IMR-90 (cell line): ENCODE data around the gene KRTAP4-5. TPM values are rescaled to one million over a fixed set of nuclear protein-coding genes. Genes with fewer than 3 reads are reported as not detected.
"Not testable (repeated sequence)": the region's sequence is repeated elsewhere in the genome, so short reads cannot be mapped to it uniquely, and the experiment has no call there.

Source experiments
- ATAC-seq: fragments of 200-7000 bp; cut with Tn5 transposase; 2 replicates; pipeline ENCODE4 v1.9.1; 2020; ENCODE audit warnings: low read depth, mild to moderate bottlenecking, moderate library complexity
- BruUV-seq: library from RNA; stranded (reverse); fragments of 400-500 nt; replicated peaks from 2 replicates; lab custom pipeline; 2021; lab: Mats Ljungman, UMichigan
- CTCF ChIA-PET: fragments of 300-600 bp; formaldehyde crosslinking; extraction: SDS; loops from one replicate; lab custom pipeline; 2021; ENCODE audit warnings: antibody characterized with exemption; lab: Yijun Ruan, JAX
- POLR2A ChIA-PET: fragments of 300-600 bp; sonication (Branson Sonifier 250); formaldehyde crosslinking; loops from one replicate; lab custom pipeline; 2022; ENCODE audit warnings: antibody characterized with exemption; ENCODE audit not compliant: unreplicated experiment; lab: Charles Lee
- DNase-seq: peaks from one replicate; pipeline ENCODE4 v3.0.0; 2013
- H2AFZ ChIP-seq: replicated peaks from 2 replicates; pipeline ENCODE3; 2013; ENCODE audit warnings: low read length, mild to moderate bottlenecking; ENCODE audit not compliant: poor library complexity
- H2AK5ac ChIP-seq: 2 replicates; pipeline ENCODE4 v1.6.1; 2013; ENCODE audit warnings: low read depth, low read length, inconsistent platforms
- H2AK9ac ChIP-seq: replicated peaks from 2 replicates; pipeline ENCODE3; 2013; ENCODE audit warnings: mild to moderate bottlenecking, low read depth, low read length, moderate library complexity; ENCODE audit not compliant: poor library complexity
- H2BK120ac ChIP-seq: 2 replicates; pipeline ENCODE4 v1.6.1; 2013; ENCODE audit warnings: low read depth, low read length, inconsistent platforms
- H2BK15ac ChIP-seq: 3 replicates; pipeline ENCODE4 v1.6.1; 2013; ENCODE audit warnings: low read depth, low read length, inconsistent platforms
- H2BK20ac ChIP-seq: 2 replicates; pipeline ENCODE4 v1.6.1; 2013; ENCODE audit warnings: low read depth, mild to moderate bottlenecking, inconsistent platforms, low read length, moderate library complexity
- H2BK5ac ChIP-seq: 2 replicates; pipeline ENCODE4 v1.6.1; 2013; ENCODE audit warnings: mild to moderate bottlenecking, low read depth, low read length, inconsistent platforms; ENCODE audit not compliant: poor library complexity, severe bottlenecking
- H3K14ac ChIP-seq: replicated peaks from 2 replicates; pipeline ENCODE4 v1.6.1; 2013; ENCODE audit warnings: low read depth, low read length, inconsistent platforms
- H3K18ac ChIP-seq: 2 replicates; pipeline ENCODE4 v1.6.1; 2013; ENCODE audit warnings: low read depth, low read length, control low read depth
- H3K23ac ChIP-seq: 2 replicates; pipeline ENCODE4 v1.6.1; 2013; ENCODE audit warnings: low read depth, low read length, inconsistent platforms
- H3K27ac ChIP-seq: 2 replicates; pipeline ENCODE4 v1.5.1; 2013; ENCODE audit warnings: mild to moderate bottlenecking, control low read depth, low read length; ENCODE audit not compliant: insufficient read depth
- H3K27me3 ChIP-seq: 2 replicates; pipeline ENCODE4 v1.6.1; 2013; ENCODE audit warnings: low read length; ENCODE audit not compliant: control insufficient read depth, insufficient read depth
- H3K36me3 ChIP-seq: 2 replicates; pipeline ENCODE4 v1.6.1; 2013; ENCODE audit warnings: low read length, mixed read lengths; ENCODE audit not compliant: control insufficient read depth, insufficient read depth
- H3K4ac ChIP-seq: 2 replicates; pipeline ENCODE4 v1.6.1; 2013; ENCODE audit warnings: low read depth, low read length, inconsistent platforms
- H3K4me1 ChIP-seq: 2 replicates; pipeline ENCODE4 v1.6.1; 2013; ENCODE audit warnings: low read length, mixed read lengths; ENCODE audit not compliant: control insufficient read depth, insufficient read depth
- H3K4me2 ChIP-seq: 2 replicates; pipeline ENCODE4 v1.6.1; 2013; ENCODE audit warnings: low read depth, mild to moderate bottlenecking, control low read depth, low read length, moderate library complexity
- H3K4me3 ChIP-seq: 2 replicates; pipeline ENCODE4 v1.5.1; 2013; ENCODE audit warnings: low read depth, mild to moderate bottlenecking, control low read depth, low read length, moderate library complexity; ENCODE audit not compliant: insufficient read depth
- H3K56ac ChIP-seq: 2 replicates; pipeline ENCODE4 v1.6.1; 2013; ENCODE audit warnings: low read length, inconsistent platforms; ENCODE audit not compliant: insufficient read depth; ENCODE audit errors: extremely low read depth
- H3K79me1 ChIP-seq, 2 experiments: 2 replicates each; pipeline ENCODE4 v1.6.1; 2013; ENCODE audit warnings: low read length in 2 of 2, inconsistent platforms in 1 of 2, low read depth in 1 of 2
- H3K9ac ChIP-seq: 2 replicates; pipeline ENCODE4 v1.6.1; 2013; ENCODE audit warnings: low read depth, low read length, control low read depth
- H3K9me1 ChIP-seq: 2 replicates; pipeline ENCODE4 v1.6.1; 2013; ENCODE audit warnings: low read length, inconsistent platforms; ENCODE audit not compliant: insufficient read depth
- H3K9me3 ChIP-seq: 2 replicates; pipeline ENCODE4 v1.6.1; 2013; ENCODE audit warnings: low read length; ENCODE audit not compliant: control insufficient read depth, insufficient read depth
- H4K20me1 ChIP-seq: 2 replicates; pipeline ENCODE4 v1.6.1; 2013; ENCODE audit warnings: low read length, inconsistent platforms; ENCODE audit not compliant: insufficient read depth
- H4K5ac ChIP-seq: 2 replicates; pipeline ENCODE4 v1.6.1; 2013; ENCODE audit warnings: mild to moderate bottlenecking, low read depth, low read length, control low read depth
- H4K8ac ChIP-seq, 2 experiments: 2 replicates each; pipeline ENCODE4 v1.6.1; 2013; ENCODE audit warnings: low read depth in 2 of 2, low read length in 2 of 2, control low read depth in 1 of 2, inconsistent platforms in 1 of 2
- H4K91ac ChIP-seq: 2 replicates; pipeline ENCODE4 v1.6.1; 2013; ENCODE audit warnings: low read depth, low read length, inconsistent platforms; ENCODE audit not compliant: insufficient read depth
- WGBS, 2 experiments: methylation state at CpG; one replicate each; pipeline versions ENCODE4 v1.1.5 to v1.1.7; 2013; ENCODE audit warnings: missing lambda C conversion rate in 2 of 2; ENCODE audit not compliant: insufficient read length in 1 of 2; ENCODE audit errors: extremely low coverage in 2 of 2; 5-methylcytosine and 5-hydroxymethylcytosine counted together
- dilution Hi-C: fragments of 300-500 bp; cut with HindIII; formaldehyde crosslinking; loops from one replicate; pipeline ENCODE4 v1.14.3; 2018; ENCODE audit warnings: low sequenced_read_pairs; ENCODE audit not compliant: unreplicated experiment
- in situ Hi-C: fragments of 300-500 bp; cut with MboI; formaldehyde crosslinking; loops from 3 replicates; pipeline ENCODE4 v1.14.3; 2019; ENCODE audit warnings: low sequenced_read_pairs, inconsistent platforms, mixed read lengths
- intact Hi-C: fragments of 100-400 bp; cut with micrococcal nuclease; formaldehyde crosslinking; loops from 2 replicates; pipeline ENCODE4 v1.10.0; 2022
- polyA plus RNA-seq, 3 experiments: library from polyadenylated mRNA; depleted of rRNA; stranded (reverse); fragments of >200 nt; gene quantifications; 2 replicates each; pipeline ENCODE4 v1.2.3, GENCODE V29; 2012; ENCODE audit warnings: low replicate concordance in 1 of 3
- total RNA-seq: library from RNA; depleted of rRNA; stranded (reverse); fragments of >200 nt; gene quantifications from 2 replicates; pipeline ENCODE4 v1.2.3, GENCODE V29; 2012

Gene KRTAP4-5
- total and polyA plus RNA-seq, 2 of the 4 experiments (the other 2 are of a cell fraction), result not detected

- CTCF ChIA-PET, H3K9ac ChIP-seq, H4K20me1 ChIP-seq, H3K79me1 ChIP-seq, H3K36me3 ChIP-seq, H3K23ac ChIP-seq, ATAC-seq, DNase-seq, POLR2A ChIA-PET, H3K9me1 ChIP-seq, H2BK120ac ChIP-seq, in situ Hi-C loops, H3K27me3 ChIP-seq, H2AK9ac ChIP-seq, H2AK5ac ChIP-seq, dilution Hi-C loops, H3K18ac ChIP-seq, H3K4me2 ChIP-seq, H3K9me3 ChIP-seq, intact Hi-C loops, H4K5ac ChIP-seq, H3K4me3 ChIP-seq, H2AFZ ChIP-seq, BruUV-seq, H2BK15ac ChIP-seq, H3K27ac ChIP-seq, H2BK5ac ChIP-seq, H3K4me1 ChIP-seq, H4K8ac ChIP-seq: not testable (repeated sequence)
- Histone ChIP-seq H3K56ac (peak overlapping the region; percentile 38; the same call in 1 of the 2 replicates), H3K14ac (0 out of 2 replicates have a peak overlapping the region, but pooled peaks have one; percentile 25), H4K91ac (peak overlapping the region; percentile 8; the same call in 1 of the 2 replicates), H3K4ac (peak overlapping the region; percentile 5; the same call in 1 of the 2 replicates), H2BK20ac (peak overlapping the region; percentile 33; the same call in 1 of the 2 replicates)
- 80% methylated on average over 3 of the region's 12 CpGs; no CpG with 5 or more reads in 1 of the 2 experiments for WGBS, 2 experiments
Observed at GRCh38 chr17:41123292-41123990, 26.2 kb downstream of the KRTAP4-5 start.
